Activated CD8-positive, alpha-beta T cell treated with anti-CD3 and anti-CD28 coated beads for 36 hours (primary cell): Measurements from ENCODE around the gene UBE2J2. TPM values are rescaled to one million over a fixed set of nuclear protein-coding genes. Genes with fewer than 3 reads are reported as not detected.

Source experiments
- ATAC-seq: fragments of 200-7000 bp; cut with Tn5 transposase; one replicate; pipeline ENCODE4 v1.10.0; 2021; ENCODE audit warnings: mild to moderate bottlenecking, moderate library complexity
- CTCF ChIA-PET: fragments of 350-600 bp; sonication (Branson Sonifier 250); formaldehyde crosslinking; loops from one replicate; lab custom pipeline; 2021; ENCODE audit warnings: antibody characterized with exemption; lab: Charles Lee
- POLR2A ChIA-PET: fragments of 350-600 bp; sonication (Branson Sonifier 250); formaldehyde crosslinking; loops from one replicate; lab custom pipeline; 2021; ENCODE audit warnings: antibody characterized with exemption; lab: Charles Lee
- DNase-seq: peaks from one replicate; pipeline ENCODE4 v3.0.0-alpha.2; 2020
- H3K27ac Mint-ChIP-seq: one replicate; pipeline ENCODE4 v1.8.0; 2021; ENCODE audit warnings: mild to moderate bottlenecking, mixed read lengths
- H3K27me3 Mint-ChIP-seq: one replicate; pipeline ENCODE4 v1.8.0; 2021; ENCODE audit warnings: mixed read lengths
- H3K36me3 Mint-ChIP-seq: one replicate; pipeline ENCODE4 v1.8.0; 2021; ENCODE audit warnings: low read depth, mixed read lengths
- H3K4me1 Mint-ChIP-seq: one replicate; pipeline ENCODE4 v1.8.0; 2021; ENCODE audit warnings: low read depth, mixed read lengths
- H3K4me3 Mint-ChIP-seq: one replicate; pipeline ENCODE4 v1.8.0; 2021; ENCODE audit warnings: mild to moderate bottlenecking, moderate library complexity, mixed read lengths
- H3K9me3 Mint-ChIP-seq: one replicate; pipeline ENCODE4 v1.8.0; 2021; ENCODE audit warnings: mixed read lengths
- CTCF ChIP-seq: fragments of 200-600 bp; IDR thresholded peaks from one replicate; pipeline ENCODE4 v1.8.0; 2022; ENCODE audit warnings: antibody characterized with exemption, mild to moderate bottlenecking
- intact Hi-C: fragments of 100-400 bp; cut with micrococcal nuclease; formaldehyde crosslinking; loops from one replicate; pipeline ENCODE4 v1.10.0; 2022
- total RNA-seq, 2 experiments: library from RNA; stranded (reverse); gene quantifications; one replicate each; pipeline ENCODE4 v1.2.3, GENCODE V29; 2021

The UBE2J2 gene
- total RNA-seq, 2 experiments from 2014 or later: 52.3 to 59.2 TPM

DNA sequence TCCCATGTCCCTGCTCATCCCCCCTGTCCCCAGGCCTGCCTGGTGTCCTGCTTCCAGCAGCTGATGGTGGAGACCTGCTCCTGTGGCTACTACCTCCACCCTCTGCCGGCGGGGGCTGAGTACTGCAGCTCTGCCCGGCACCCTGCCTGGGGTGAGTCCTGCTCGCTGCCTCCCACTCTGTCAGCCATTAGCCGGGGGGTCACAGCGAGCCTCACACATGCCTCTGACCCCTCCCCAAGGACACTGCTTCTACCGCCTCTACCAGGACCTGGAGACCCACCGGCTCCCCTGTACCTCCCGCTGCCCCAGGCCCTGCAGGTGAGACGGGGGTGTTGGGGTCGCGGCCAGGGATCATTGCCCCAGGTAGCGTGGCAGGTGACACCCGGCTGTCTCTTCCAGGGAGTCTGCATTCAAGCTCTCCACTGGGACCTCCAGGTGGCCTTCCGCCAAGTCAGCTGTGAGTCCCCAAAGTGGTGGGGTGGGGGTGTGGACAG, 16.6 kb upstream of the UBE2J2 start:
- Mint-ChIP-seq H3K4me1 (peaks cover 2% of the 10 kb centered on the region), H3K27me3 (no peaks in the 10 kb centered on the region), H3K4me3 (no peak overlapping the region), H3K36me3 (no peaks in the 10 kb centered on the region), H3K27ac (no peak overlapping the region), H3K9me3 (no peaks in the 10 kb centered on the region)
- POLR2A ChIA-PET: interaction anchor here (0.6 kb wide), 1 partner anchor 333 kb away, joined by 3 read pairs; no protein-coding TSS in a partner anchor
- peak; percentile 71 for ATAC-seq
- peak; percentile 36 for TF ChIP-seq CTCF
- CTCF ChIA-PET: interaction anchor here (0.9 to 3.2 kb wide), 6 partner anchors 12 to 306 kb away, joined by 3 to 37 read pairs (median 10); no protein-coding TSS in a partner anchor
- intact Hi-C loops: no loop called here
- DNase-seq: peak; percentile 76

DNA sequence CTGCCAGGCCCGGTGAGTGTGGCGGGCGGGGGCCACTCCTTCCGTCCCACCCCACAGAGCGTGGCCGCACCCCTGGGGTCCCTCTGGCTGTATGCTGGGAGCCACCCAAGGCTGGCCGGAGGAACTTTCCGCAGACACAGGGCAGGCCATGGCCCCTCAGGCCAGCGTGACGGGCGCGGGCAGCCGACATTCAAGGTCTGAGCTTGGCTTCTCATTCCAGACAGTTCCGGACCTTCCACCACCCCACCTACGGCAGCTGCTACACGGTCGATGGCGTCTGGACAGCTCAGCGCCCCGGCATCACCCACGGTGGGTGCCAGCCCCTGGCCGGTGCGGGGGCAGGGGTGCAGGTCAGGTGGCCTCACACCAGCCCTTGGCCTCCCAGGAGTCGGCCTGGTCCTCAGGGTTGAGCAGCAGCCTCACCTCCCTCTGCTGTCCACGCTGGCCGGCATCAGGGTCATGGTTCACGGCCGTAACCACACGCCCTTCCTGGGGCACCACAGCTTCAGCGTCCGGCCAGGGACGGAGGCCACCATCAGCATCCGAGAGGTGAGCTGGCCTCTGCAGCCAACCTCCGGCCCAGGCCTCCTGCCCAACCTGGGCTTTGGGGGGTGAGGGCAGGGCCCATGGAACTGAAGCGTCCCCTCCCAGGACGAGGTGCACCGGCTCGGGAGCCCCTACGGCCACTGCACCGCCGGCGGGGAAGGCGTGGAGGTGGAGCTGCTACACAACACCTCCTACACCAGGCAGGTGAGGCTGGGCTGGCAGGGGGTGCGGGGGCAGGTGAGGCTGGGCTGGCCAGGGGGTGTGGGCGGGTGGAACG, 13.8 kb upstream of the UBE2J2 start:
- no peak for TF ChIP-seq CTCF
- H3K27ac Mint-ChIP-seq: no peak overlapping the region
- H3K4me1 Mint-ChIP-seq: peaks cover 3% of the 10 kb centered on the region
- H3K4me3 Mint-ChIP-seq: no peak overlapping the region
- ATAC-seq (no peak), DNase-seq (no peak)
- no peaks in the 10 kb centered on the region for H3K27me3 Mint-ChIP-seq
- ChIA-PET POLR2A (interaction anchor here (1.0 to 1.3 kb wide), 2 partner anchors 9 to 12 kb away, joined by 3 read pairs; no protein-coding TSS in a partner anchor), CTCF (interaction anchor here (1.0 to 1.2 kb wide), 2 partner anchors 8 to 165 kb away, joined by 3 to 4 read pairs; no protein-coding TSS in a partner anchor)
- no peaks in the 10 kb centered on the region for H3K9me3 Mint-ChIP-seq
- intact Hi-C loops: no loop called here
- no peaks in the 10 kb centered on the region for H3K36me3 Mint-ChIP-seq

DNA sequence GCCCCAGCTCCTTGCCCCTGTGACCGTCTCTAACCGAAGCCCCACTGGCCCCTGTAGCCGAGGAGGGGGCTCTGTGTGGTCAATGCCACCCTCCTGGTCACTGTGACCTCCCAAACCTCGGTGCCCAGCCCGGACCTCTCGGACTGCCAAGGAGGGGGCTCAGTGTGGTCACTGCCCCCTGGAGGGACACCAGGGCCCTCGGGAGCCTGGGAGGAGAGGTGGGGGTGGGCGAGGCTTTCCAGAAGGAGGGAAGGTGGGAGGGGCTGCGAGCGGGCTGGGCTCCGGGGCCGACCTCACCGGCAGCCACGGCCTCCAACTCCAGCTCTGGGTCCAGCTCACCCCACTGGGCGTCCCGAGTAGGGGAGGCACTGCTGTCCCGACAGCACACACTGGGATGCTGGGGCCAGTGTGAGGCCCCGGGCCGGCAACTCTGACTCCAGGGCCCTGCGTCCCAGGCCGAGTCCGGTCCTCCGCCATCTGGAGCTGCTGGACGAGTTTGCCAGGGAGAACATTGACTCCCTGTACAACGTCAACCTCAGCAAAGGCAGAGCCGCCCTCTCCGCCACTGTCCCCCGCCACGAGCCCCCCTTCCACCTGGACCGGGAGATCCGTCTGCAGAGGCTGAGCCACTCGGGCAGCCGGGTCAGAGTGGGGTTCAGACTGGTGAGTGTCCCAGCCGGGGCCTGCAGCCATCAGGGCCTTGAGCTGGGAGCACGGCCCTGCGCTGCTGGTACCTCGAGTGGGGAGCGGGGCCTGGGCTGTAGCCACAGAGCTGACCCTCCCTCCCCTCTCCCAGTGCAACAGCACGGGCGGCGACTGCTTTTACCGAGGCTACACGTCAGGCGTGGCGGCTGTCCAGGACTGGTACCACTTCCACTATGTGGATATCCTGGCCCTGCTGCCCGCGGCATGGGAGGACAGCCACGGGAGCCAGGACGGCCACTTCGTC, 12.9 kb upstream of the UBE2J2 start:
- no peaks in the 10 kb centered on the region for H3K27me3 Mint-ChIP-seq
- H3K36me3 Mint-ChIP-seq: no peaks in the 10 kb centered on the region
- intact Hi-C loops: no loop called here
- peaks cover 2% of the 10 kb centered on the region for H3K4me1 Mint-ChIP-seq
- no peaks in the 10 kb centered on the region for H3K9me3 Mint-ChIP-seq
- ChIA-PET POLR2A (interaction anchor here (1.0 to 1.3 kb wide), 2 partner anchors 10 to 11 kb away, joined by 3 read pairs; no protein-coding TSS in a partner anchor), CTCF (interaction anchor here (0.9 to 1.2 kb wide), 3 partner anchors 9 to 164 kb away, joined by 3 to 5 read pairs (median 4); no protein-coding TSS in a partner anchor)
- TF ChIP-seq CTCF: no peak
- DNase-seq (no peak), ATAC-seq (no peak)
- H3K27ac Mint-ChIP-seq: no peak overlapping the region
- no peak overlapping the region for H3K4me3 Mint-ChIP-seq

GRCh38 chr1:1285611-1286311, 12.1 kb upstream of the UBE2J2 start:
- no peak for DNase-seq
- POLR2A ChIA-PET: interaction anchor here (1.3 kb wide), 2 partner anchors 10 to 11 kb away, joined by 3 read pairs; no protein-coding TSS in a partner anchor
- Mint-ChIP-seq H3K4me1 (peaks cover 2% of the 10 kb centered on the region), H3K36me3 (no peaks in the 10 kb centered on the region), H3K4me3 (no peak overlapping the region), H3K27ac (no peak overlapping the region), H3K27me3 (no peaks in the 10 kb centered on the region), H3K9me3 (no peaks in the 10 kb centered on the region)
- CTCF ChIA-PET: interaction anchor here (0.9 to 1.2 kb wide), 2 partner anchors 15 to 163 kb away, joined by 4 to 5 read pairs; no protein-coding TSS in a partner anchor
- intact Hi-C loops: no loop called here
- no peak for TF ChIP-seq CTCF
- no peak for ATAC-seq
